ENCODE measurements around the gene MYO1F. TPM values are rescaled to one million over a fixed set of nuclear protein-coding genes. Genes with fewer than 3 reads are reported as not detected.
"Not testable (repeated sequence)": the region's sequence is repeated elsewhere in the genome, so short reads cannot be mapped to it uniquely, and the experiment has no call there.

Gene MYO1F
- total and polyA plus RNA-seq, 11 donors = 1.8 to 56.6 (median 4.7) TPM

DNA sequence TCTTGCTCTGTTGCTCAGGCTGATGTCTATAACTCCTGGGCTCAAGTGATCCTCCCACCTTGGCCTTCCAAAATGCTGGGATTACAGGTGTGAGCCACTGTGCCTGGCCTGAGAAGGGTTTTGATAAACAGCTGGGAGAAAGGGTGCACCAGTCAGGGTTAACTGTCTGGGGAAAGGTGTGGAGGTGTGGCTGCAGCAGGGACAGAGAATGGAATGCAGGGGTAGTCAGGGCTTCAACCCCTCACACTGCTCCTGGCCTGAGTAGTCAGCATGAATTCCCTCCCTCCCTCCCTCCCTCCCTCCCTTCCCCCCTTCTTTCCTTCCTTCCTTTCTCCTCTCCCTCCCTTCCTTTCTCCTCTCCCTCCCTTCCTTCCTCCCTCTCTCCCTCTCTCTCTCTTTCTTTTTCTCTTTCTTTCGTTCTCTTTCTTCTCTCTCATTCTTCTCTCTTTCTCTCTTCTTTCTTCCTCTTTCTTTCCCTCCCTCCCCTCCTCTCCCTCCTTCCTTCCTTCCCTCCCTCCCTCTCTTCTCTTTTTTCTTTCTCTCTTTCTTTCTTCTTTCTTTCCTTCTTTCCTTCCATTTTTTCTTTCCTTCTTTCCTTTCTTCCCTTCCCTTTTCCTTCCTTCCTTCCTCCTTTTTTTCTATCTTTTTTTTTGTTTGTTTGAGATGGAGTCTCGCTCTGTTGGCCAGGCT lies 16.0 kb downstream of the MYO1F start:
- intact Hi-C loops (cut with DNase I) = no loop called here
- H3K9me3 ChIP-seq = no peaks in the 10 kb centered on the region
- H3K27ac ChIP-seq = no peak overlapping the region
- no peak overlapping the region for H3K4me3 ChIP-seq
- ATAC-seq (no peak), DNase-seq (no peak)
- H3K36me3 ChIP-seq = peaks cover 0 to 4% (median 0%) of the 10 kb centered on the region in 9 donors
- 56 to 63% (median 59%) methylated on average over 2 of the region's 2 CpGs for WGBS, 4 donors
- no peaks in the 10 kb centered on the region for H3K27me3 ChIP-seq
- TF ChIP-seq POLR2A (IDR thresholded peaks at IDR 0.05) = no peak
- TF ChIP-seq, protein P1, sequence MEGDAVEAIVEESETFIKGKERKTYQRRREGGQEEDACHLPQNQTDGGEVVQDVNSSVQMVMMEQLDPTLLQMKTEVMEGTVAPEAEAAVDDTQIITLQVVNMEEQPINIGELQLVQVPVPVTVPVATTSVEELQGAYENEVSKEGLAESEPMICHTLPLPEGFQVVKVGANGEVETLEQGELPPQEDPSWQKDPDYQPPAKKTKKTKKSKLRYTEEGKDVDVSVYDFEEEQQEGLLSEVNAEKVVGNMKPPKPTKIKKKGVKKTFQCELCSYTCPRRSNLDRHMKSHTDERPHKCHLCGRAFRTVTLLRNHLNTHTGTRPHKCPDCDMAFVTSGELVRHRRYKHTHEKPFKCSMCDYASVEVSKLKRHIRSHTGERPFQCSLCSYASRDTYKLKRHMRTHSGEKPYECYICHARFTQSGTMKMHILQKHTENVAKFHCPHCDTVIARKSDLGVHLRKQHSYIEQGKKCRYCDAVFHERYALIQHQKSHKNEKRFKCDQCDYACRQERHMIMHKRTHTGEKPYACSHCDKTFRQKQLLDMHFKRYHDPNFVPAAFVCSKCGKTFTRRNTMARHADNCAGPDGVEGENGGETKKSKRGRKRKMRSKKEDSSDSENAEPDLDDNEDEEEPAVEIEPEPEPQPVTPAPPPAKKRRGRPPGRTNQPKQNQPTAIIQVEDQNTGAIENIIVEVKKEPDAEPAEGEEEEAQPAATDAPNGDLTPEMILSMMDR (IDR thresholded peaks at IDR 0.05) = no peak
- H3K4me1 ChIP-seq = peaks cover 0 to 46% (median 0%) of the 10 kb centered on the region in 12 donors

DNA sequence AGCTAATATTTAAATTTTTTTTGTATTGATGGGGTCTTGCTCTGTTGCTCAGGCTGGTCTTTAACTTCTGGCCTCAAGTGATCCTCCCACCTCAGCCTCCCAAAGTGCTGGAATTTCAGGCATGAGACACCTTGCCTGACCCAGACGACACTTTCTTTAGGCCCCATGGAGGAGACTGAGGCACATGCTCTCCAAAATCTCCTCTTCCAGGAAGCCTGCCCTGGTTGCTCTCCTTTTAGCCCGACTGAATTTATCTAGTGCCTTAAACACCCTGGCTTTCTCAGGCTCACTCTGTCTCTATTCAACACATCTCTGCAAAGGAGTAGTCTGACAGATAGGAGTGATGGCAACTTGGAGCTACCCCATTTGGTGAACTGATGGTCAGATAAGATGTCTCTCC lies 18.9 kb downstream of the MYO1F start:
- ATAC-seq (no peak), DNase-seq (no peak)
- H3K36me3 ChIP-seq = peaks cover 0 to 14% (median 0%) of the 10 kb centered on the region in 9 donors
- H3K4me3 ChIP-seq = no peak overlapping the region
- H3K4me1 ChIP-seq = peaks cover 0 to 22% (median 0%) of the 10 kb centered on the region in 12 donors
- intact Hi-C loops (cut with DNase I) = no loop called here
- 54 to 69% (median 63%) methylated on average over 2 of the region's 2 CpGs for WGBS, 4 donors
- TF ChIP-seq POLR2A (IDR thresholded peaks at IDR 0.05) = no peak
- TF ChIP-seq, protein P1 (IDR thresholded peaks at IDR 0.05) = no peak
- H3K27ac ChIP-seq = no peak overlapping the region
- H3K9me3 ChIP-seq = no peaks in the 10 kb centered on the region
- no peaks in the 10 kb centered on the region for H3K27me3 ChIP-seq

GRCh38 chr19:8557642-8558238 lies 19.5 kb downstream of the MYO1F start:
- Histone ChIP-seq H3K27me3 (no peaks in the 10 kb centered on the region), H3K4me3 (no peak overlapping the region), H3K36me3 (peaks cover 0 to 20% (median 0%) of the 10 kb centered on the region in 9 donors), H3K9me3 (no peaks in the 10 kb centered on the region), H3K27ac (no peak overlapping the region), H3K4me1 (peaks cover 0 to 22% (median 0%) of the 10 kb centered on the region in 12 donors)
- DNase-seq (no peak), ATAC-seq (peak in 2 of 4 donors; percentile 24 to 26)
- intact Hi-C loops (cut with DNase I) = no loop called here
- TF ChIP-seq, protein P1 (IDR thresholded peaks at IDR 0.05) = no peak
- TF ChIP-seq POLR2A (IDR thresholded peaks at IDR 0.05) = no peak
- 71 to 79% (median 72%) methylated on average over 6 of the region's 6 CpGs for WGBS, 4 donors

GRCh38 chr19:8553729-8554128 lies 23.5 kb downstream of the MYO1F start:
- DNase-seq; H3K4me3 ChIP-seq; H3K27me3 ChIP-seq; H3K9me3 ChIP-seq; ATAC-seq; H3K27ac ChIP-seq; intact Hi-C loops (cut with DNase I): not testable (repeated sequence)
- Histone ChIP-seq H3K36me3 (peaks cover 0 to 50% (median 0%) of the 10 kb centered on the region in 9 donors), H3K4me1 (peaks cover 0 to 11% (median 0%) of the 10 kb centered on the region in 12 donors)
- WGBS, 4 donors = 92 to 96% (median 94%) methylated on average over 7 of the region's 7 CpGs
